K562 (cell line): Measurements from ENCODE around the gene MT1E. TPM values are rescaled to one million over a fixed set of nuclear protein-coding genes. Genes with fewer than 3 reads are reported as not detected.

ENCODE experiments used
- ATAC-seq: fragments of 200-7000 bp; cut with Tn5 transposase; 3 replicates; pipeline ENCODE4 v1.9.1; 2020; ENCODE audit warnings: moderate library complexity
- BruUV-seq: library from RNA; stranded (reverse); fragments of 400-500 nt; replicated peaks from 2 replicates; lab custom pipeline; 2021; lab: Mats Ljungman, UMichigan
- CTCF ChIA-PET: fragments of 300-600 bp; formaldehyde crosslinking; extraction: SDS; loops from one replicate; lab custom pipeline; 2021; ENCODE audit warnings: low intra/inter-chr PET ratio; lab: Yijun Ruan, JAX
- POLR2A ChIA-PET: fragments of 300-600, 350-650 bp; sonication (Branson Sonifier 250); formaldehyde crosslinking; extraction: SDS; loops from one replicate; lab custom pipeline; 2021; ENCODE audit warnings: antibody characterized with exemption, inconsistent platforms; lab: Yijun Ruan, JAX
- DNase-seq, 4 experiments: peaks; one replicate each; pipeline versions ENCODE4 v3.0.0 to v3.0.0-alpha.2; 2011 to 2018; ENCODE audit warnings: low spot score in 3 of 4, mixed read lengths in 3 of 4; ENCODE audit errors: extremely low read depth in 1 of 4
- FAIRE-seq: peaks from 2 replicates; lab custom pipeline; 2011; peaks lifted over from hg19 to GRCh38; lab: Jason Lieb, UNC
- H2AFZ ChIP-seq: 2 replicates; pipeline ENCODE4 v1.6.0; 2011; ENCODE audit warnings: low read depth, low read length, control low read depth, inconsistent platforms
- H3K27ac ChIP-seq: fragments of 200-600 bp; 3 replicates; pipeline ENCODE4 v1.8.0; 2011; ENCODE audit warnings: low read depth, mild to moderate bottlenecking, control low read depth, inconsistent platforms, low read length, moderate library complexity, mixed read lengths; ENCODE audit errors: extremely low read depth
- H3K27me3 ChIP-seq, 2 experiments: fragments of 300-600 bp in 1 of 2; 2 replicates in 1 of 2; 3 replicates in 1 of 2; pipeline versions ENCODE4 v1.6.0 to v1.8.0; 2011; ENCODE audit warnings: inconsistent platforms in 2 of 2, low read length in 2 of 2, mild to moderate bottlenecking in 1 of 2, mixed read lengths in 1 of 2, moderate library complexity in 1 of 2; ENCODE audit not compliant: control insufficient read depth in 2 of 2, insufficient read depth in 2 of 2
- H3K36me3 ChIP-seq: fragments of 300-600 bp; 3 replicates; pipeline ENCODE4 v1.8.0; 2011; ENCODE audit warnings: mild to moderate bottlenecking, low read length, inconsistent platforms; ENCODE audit not compliant: control insufficient read depth, insufficient read depth
- H3K4me1 ChIP-seq, 2 experiments: fragments of 200-600 bp in 1 of 2; replicated peaks in 1 of 2; 2 replicates in 1 of 2; 3 replicates in 1 of 2; pipeline versions ENCODE4 v1.5.1 to v1.8.0; 2011; ENCODE audit warnings: inconsistent platforms in 2 of 2, low read length in 2 of 2, mild to moderate bottlenecking in 1 of 2, mixed read lengths in 1 of 2, moderate library complexity in 1 of 2; ENCODE audit not compliant: control insufficient read depth in 2 of 2, insufficient read depth in 2 of 2
- H3K4me2 ChIP-seq: 2 replicates; pipeline ENCODE4 v1.6.1; 2011; ENCODE audit warnings: low read length, control low read depth, inconsistent platforms, mixed read lengths; ENCODE audit not compliant: insufficient read depth
- H3K4me3 ChIP-seq: fragments of 200-600 bp; sonication (generic), shearing (Covaris generic); 2 replicates; pipeline ENCODE4 v1.5.1; 2016; ENCODE audit warnings: control low read depth, inconsistent platforms
- H3K79me2 ChIP-seq: fragments of 200-600 bp; 3 replicates; pipeline ENCODE4 v1.8.0; 2011; ENCODE audit warnings: low read length, inconsistent platforms; ENCODE audit not compliant: control insufficient read depth, insufficient read depth
- H3K9ac ChIP-seq, 2 experiments: 2 replicates each; pipeline versions ENCODE4 v1.6.0 to v1.6.1; 2011; ENCODE audit warnings: low read depth in 2 of 2, low read length in 2 of 2, control low read depth in 1 of 2, inconsistent platforms in 1 of 2, mild to moderate bottlenecking in 1 of 2, mixed read lengths in 1 of 2; ENCODE audit not compliant: insufficient read depth in 1 of 2
- H3K9me1 ChIP-seq: one replicate; pipeline ENCODE4 v1.6.0; 2011; ENCODE audit warnings: inconsistent platforms, mild to moderate bottlenecking, low read length, moderate library complexity; ENCODE audit not compliant: control insufficient read depth, insufficient read depth
- H3K9me3 ChIP-seq: replicated peaks from 2 replicates; pipeline ENCODE4 v1.5.1; 2011; ENCODE audit warnings: low read depth, low read length, inconsistent platforms; ENCODE audit not compliant: control insufficient read depth, insufficient read depth
- H4K20me1 ChIP-seq: replicated peaks from 2 replicates; pipeline ENCODE4 v1.6.1; 2011; ENCODE audit warnings: low read length, inconsistent platforms, mixed read lengths; ENCODE audit not compliant: control insufficient read depth, insufficient read depth
- BRD9 ChIP-seq: fragments of 450-650 bp; IDR thresholded peaks from 2 replicates; pipeline ENCODE4 v1.6.1; 2018; ENCODE audit warnings: low read depth; ENCODE audit not compliant: partially characterized antibody
- CAMTA2 ChIP-seq: fragments of 250-450 bp; sonication (Bioruptor Pico); conservative IDR thresholded peaks from 2 replicates; pipeline ENCODE4 v1.5.1; 2022
- CREM ChIP-seq: IDR thresholded peaks from 2 replicates; pipeline ENCODE4 v1.6.1; 2014; ENCODE audit warnings: antibody characterized with exemption, low read depth
- FOXK2 ChIP-seq, 2 experiments: fragments of 450-650 bp; IDR thresholded peaks in 1 of 2; conservative IDR thresholded peaks in 1 of 2; 2 replicates each; pipeline ENCODE4 v1.6.1; 2016; ENCODE audit warnings: low read depth in 2 of 2, mild to moderate bottlenecking in 1 of 2
- MTF1 ChIP-seq: fragments of 250-450 bp; sonication (Bioruptor Pico); IDR thresholded peaks from 2 replicates; pipeline ENCODE4 v1.9.0; 2021; ENCODE audit warnings: moderate library complexity, mild to moderate bottlenecking, inconsistent platforms, borderline replicate concordance
- NRF1 ChIP-seq, 2 experiments: fragments of 450-650 bp; IDR thresholded peaks in 1 of 2; conservative IDR thresholded peaks in 1 of 2; 2 replicates each; pipeline ENCODE4 v1.6.1; 2014; ENCODE audit warnings: mild to moderate bottlenecking in 2 of 2
- NUFIP1 ChIP-seq: fragments of 450-650 bp; IDR thresholded peaks from 2 replicates; pipeline ENCODE4 v1.6.1; 2018; ENCODE audit not compliant: partially characterized antibody
- TAF1 ChIP-seq: IDR thresholded peaks from 2 replicates; pipeline ENCODE4 v1.6.1; 2011; ENCODE audit warnings: mild to moderate bottlenecking, low read length, moderate library complexity; ENCODE audit not compliant: insufficient read depth, control insufficient read depth, severe bottlenecking; ENCODE audit errors: extremely low read depth
- TRIM25 ChIP-seq: fragments of 450-650 bp; IDR thresholded peaks from 2 replicates; pipeline ENCODE4 v1.7.0; 2016; ENCODE audit warnings: borderline replicate concordance
- ZNF3 ChIP-seq: fragments of 250-450 bp; sonication (Bioruptor Pico); IDR thresholded peaks from 2 replicates; pipeline ENCODE4 v1.5.0; 2021; ENCODE audit warnings: mild to moderate bottlenecking, moderate library complexity
- ZNF644 ChIP-seq: fragments of 200-800 bp; sonication (Bioruptor generic); IDR thresholded peaks from 2 replicates; pipeline ENCODE4 v1.6.1; 2016; ENCODE audit warnings: low read depth, missing genetic modification characterization, missing compliant biosample characterization
- whole genome bisulfite sequencing: fragments of 100-300 bp; shearing (Covaris generic); methylation state at CpG from one replicate; pipeline ENCODE4 v1.1.6; 2016; ENCODE audit warnings: low coverage, mixed read lengths; ENCODE audit not compliant: insufficient coverage; ENCODE audit errors: missing lambda C conversion rate; 5-methylcytosine and 5-hydroxymethylcytosine counted together
- in situ Hi-C: fragments of 300-500 bp; cut with MboI; formaldehyde crosslinking; loops from 4 replicates; pipeline ENCODE4 v1.15.0; 2018; ENCODE audit warnings: inconsistent platforms, mixed read lengths
- intact Hi-C: fragments of 100-400 bp; cut with micrococcal nuclease; formaldehyde crosslinking; loops from 2 replicates; pipeline ENCODE4 v1.14.2; 2022
- polyA plus RNA-seq, 8 experiments: library from polyadenylated mRNA; depleted of rRNA in 4 of 8; stranded (reverse) in 5 of 8; unstranded in 3 of 8; fragments of >200 nt; fragmentation: Nextera tagmentation in 2 of 8; fragmentation: Illumina TruSeq in 1 of 8; extraction: Ambion mirVana in 2 of 8; extraction: Trizol in 1 of 8; gene quantifications; 2 replicates each; pipeline versions ENCODE4 v1.2.1 to v1.2.3, GENCODE V29; 2011 to 2014; ENCODE audit warnings: inconsistent platforms in 1 of 8, missing spikeins in 1 of 8
- total RNA-seq, 7 experiments: library from RNA; depleted of rRNA in 6 of 7; stranded (reverse); fragments of >200 nt in 6 of 7; fragmentation: Illumina TruSeq in 2 of 7; extraction: Trizol in 2 of 7; gene quantifications; 2 replicates each; pipeline versions ENCODE4 v1.2.1 to v1.2.3, GENCODE V29; 2011 to 2021; ENCODE audit warnings: low replicate concordance in 1 of 7
- TF ChIP-seq, protein P1 (sequence below): fragments of 450-650 bp; IDR thresholded peaks from one replicate; pipeline ENCODE4 v1.6.1; 2018; ENCODE audit warnings: mild to moderate bottlenecking, moderate library complexity; ENCODE audit not compliant: partially characterized antibody
- TF ChIP-seq, protein P2 (sequence below): fragments of 450-650 bp; formaldehyde crosslinking; conservative IDR thresholded peaks from 2 replicates; pipeline ENCODE4 v1.4.0; 2022; ENCODE audit warnings: mild to moderate bottlenecking, missing genetic modification characterization
- TF ChIP-seq, protein P3 (sequence below): fragments of 450-650 bp; conservative IDR thresholded peaks from 2 replicates; pipeline ENCODE4 v1.6.1; 2016; ENCODE audit warnings: missing genetic modification characterization, low read depth, mild to moderate bottlenecking, missing compliant biosample characterization, moderate library complexity
- TF ChIP-seq, protein P4 (sequence below): fragments of 450-650 bp; IDR thresholded peaks from 2 replicates; pipeline ENCODE4 v1.6.1; 2017; ENCODE audit warnings: mild to moderate bottlenecking, moderate library complexity

Gene MT1E
- total and polyA plus RNA-seq, 9 of the 15 experiments (the other 6 are each of a cell fraction or from before 2014, with no cell fraction given) = 0.29 to 0.81 (median 0.46) TPM; not detected in 3

DNA sequence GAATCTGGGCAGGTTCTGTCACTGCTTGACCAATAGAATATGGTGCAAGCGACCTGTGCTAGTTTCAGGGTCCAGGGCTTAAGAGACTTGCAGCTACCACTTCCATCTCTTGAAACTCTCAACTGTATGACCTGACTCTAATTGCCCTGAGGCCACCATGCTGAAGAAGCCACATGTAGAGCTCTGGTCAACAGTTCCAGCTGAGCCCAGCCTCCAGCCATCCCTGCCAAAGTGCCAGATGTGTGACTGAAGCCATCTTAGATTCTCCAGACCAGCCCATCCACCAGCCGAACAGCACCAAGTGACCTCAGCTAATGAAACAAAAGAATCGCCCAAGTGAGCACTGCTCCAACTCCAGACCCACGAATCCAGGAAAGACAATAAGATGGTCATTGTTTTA is 20.6 kb upstream of the MT1E start:
- intact Hi-C loops (no loop called here), in situ Hi-C loops (no loop called here)
- 15% methylated on average over 4 of the region's 4 CpGs for WGBS
- Histone ChIP-seq H3K27me3 (peaks cover 3 to 11% of the 10 kb centered on the region in 2 experiments; a peak in 2 of 5 replicates), H2AFZ (no peak overlapping the region), H3K9me3 (no peaks in the 10 kb centered on the region), H3K79me2 (no peaks in the 10 kb centered on the region), H3K9ac (no peak overlapping the region), H3K4me2 (no peak overlapping the region), H3K9me1 (no peaks in the 10 kb centered on the region), H3K4me3 (no peak overlapping the region), H4K20me1 (no peaks in the 10 kb centered on the region), H3K4me1 (peaks cover 23% of the 10 kb centered on the region in 2 experiments), H3K36me3 (no peaks in the 10 kb centered on the region), H3K27ac (no peak overlapping the region)
- no peak for FAIRE-seq
- no TSS peak for BruUV-seq
- ATAC-seq = no peak
- POLR2A ChIA-PET = interaction anchor here (0.5 to 0.6 kb wide), 2 partner anchors 113 to 327 kb away, joined by 3 read pairs; partner anchors contain the start of gene HERPUD1
- DNase-seq = no peak
- CTCF ChIA-PET = no interaction called here
- TF ChIP-seq ZNF644 (tag) (no peak), TAF1 (no peak), CREM (no peak), MTF1 (CRISPR knock-in tag) (no peak), FOXK2 (conservative IDR thresholded peaks at IDR 0.05 in 1 of 2, IDR thresholded peaks at IDR 0.05 in 1 of 2; ENCODE audit: low read depth in 2 of 2) (no peak), ZNF3 (CRISPR knock-in tag) (no peak), CAMTA2 (CRISPR knock-in tag) (no peak), NRF1 (conservative IDR thresholded peaks at IDR 0.05 in 1 of 2, IDR thresholded peaks at IDR 0.05 in 1 of 2) (no peak), NUFIP1 (no peak), TRIM25 (no peak), BRD9 (no peak)
- TF ChIP-seq, protein P1, sequence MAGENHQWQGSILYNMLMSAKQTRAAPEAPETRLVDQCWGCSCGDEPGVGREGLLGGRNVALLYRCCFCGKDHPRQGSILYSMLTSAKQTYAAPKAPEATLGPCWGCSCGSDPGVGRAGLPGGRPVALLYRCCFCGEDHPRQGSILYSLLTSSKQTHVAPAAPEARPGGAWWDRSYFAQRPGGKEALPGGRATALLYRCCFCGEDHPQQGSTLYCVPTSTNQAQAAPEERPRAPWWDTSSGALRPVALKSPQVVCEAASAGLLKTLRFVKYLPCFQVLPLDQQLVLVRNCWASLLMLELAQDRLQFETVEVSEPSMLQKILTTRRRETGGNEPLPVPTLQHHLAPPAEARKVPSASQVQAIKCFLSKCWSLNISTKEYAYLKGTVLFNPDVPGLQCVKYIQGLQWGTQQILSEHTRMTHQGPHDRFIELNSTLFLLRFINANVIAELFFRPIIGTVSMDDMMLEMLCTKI = no peak
- TF ChIP-seq, protein P2, sequence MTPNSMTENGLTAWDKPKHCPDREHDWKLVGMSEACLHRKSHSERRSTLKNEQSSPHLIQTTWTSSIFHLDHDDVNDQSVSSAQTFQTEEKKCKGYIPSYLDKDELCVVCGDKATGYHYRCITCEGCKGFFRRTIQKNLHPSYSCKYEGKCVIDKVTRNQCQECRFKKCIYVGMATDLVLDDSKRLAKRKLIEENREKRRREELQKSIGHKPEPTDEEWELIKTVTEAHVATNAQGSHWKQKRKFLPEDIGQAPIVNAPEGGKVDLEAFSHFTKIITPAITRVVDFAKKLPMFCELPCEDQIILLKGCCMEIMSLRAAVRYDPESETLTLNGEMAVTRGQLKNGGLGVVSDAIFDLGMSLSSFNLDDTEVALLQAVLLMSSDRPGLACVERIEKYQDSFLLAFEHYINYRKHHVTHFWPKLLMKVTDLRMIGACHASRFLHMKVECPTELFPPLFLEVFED (CRISPR knock-in tag) = no peak
- TF ChIP-seq, protein P3, sequence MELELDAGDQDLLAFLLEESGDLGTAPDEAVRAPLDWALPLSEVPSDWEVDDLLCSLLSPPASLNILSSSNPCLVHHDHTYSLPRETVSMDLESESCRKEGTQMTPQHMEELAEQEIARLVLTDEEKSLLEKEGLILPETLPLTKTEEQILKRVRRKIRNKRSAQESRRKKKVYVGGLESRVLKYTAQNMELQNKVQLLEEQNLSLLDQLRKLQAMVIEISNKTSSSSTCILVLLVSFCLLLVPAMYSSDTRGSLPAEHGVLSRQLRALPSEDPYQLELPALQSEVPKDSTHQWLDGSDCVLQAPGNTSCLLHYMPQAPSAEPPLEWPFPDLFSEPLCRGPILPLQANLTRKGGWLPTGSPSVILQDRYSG (tag) = no peak
- TF ChIP-seq, protein P4, sequence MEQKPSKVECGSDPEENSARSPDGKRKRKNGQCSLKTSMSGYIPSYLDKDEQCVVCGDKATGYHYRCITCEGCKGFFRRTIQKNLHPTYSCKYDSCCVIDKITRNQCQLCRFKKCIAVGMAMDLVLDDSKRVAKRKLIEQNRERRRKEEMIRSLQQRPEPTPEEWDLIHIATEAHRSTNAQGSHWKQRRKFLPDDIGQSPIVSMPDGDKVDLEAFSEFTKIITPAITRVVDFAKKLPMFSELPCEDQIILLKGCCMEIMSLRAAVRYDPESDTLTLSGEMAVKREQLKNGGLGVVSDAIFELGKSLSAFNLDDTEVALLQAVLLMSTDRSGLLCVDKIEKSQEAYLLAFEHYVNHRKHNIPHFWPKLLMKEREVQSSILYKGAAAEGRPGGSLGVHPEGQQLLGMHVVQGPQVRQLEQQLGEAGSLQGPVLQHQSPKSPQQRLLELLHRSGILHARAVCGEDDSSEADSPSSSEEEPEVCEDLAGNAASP = no peak
